Activated T-helper 9 cell treated with anti-CD3 and anti-CD28 coated beads, Interleukin-2, amount 50 U/mL, for 16 hours (primary cell): ENCODE results near the gene APBA2.

ENCODE experiments used
- DNase-seq: peaks from one replicate; pipeline ENCODE4 v3.0.0-alpha.2; 2020; ENCODE audit warnings: low read depth

APBA2 gene

GRCh38 chr15:28915041-28915810 is 29.5 kb downstream of the APBA2 start:
- no peak for DNase-seq

GRCh38 chr15:28915935-28916334 is 30.2 kb downstream of the APBA2 start:
- DNase-seq, result no peak

DNA sequence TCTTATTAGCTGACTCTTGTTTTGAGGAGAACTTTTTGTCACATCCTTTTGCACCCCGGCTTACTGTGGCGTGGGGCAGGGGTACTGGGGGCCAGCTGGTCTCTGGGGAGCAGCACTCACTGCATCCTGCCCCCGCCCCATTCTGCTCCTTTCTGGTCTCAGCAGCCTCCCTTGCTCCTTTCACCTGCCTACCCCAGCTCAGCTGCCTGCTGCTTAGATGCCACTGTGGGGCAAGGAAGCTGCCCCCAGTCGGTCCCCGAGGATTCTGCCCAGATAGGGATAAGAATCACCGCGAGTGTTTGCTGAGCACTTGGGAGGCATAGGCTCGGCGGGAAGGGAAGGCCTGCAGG is 32.0 kb downstream of the APBA2 start:
- no peak for DNase-seq

DNA sequence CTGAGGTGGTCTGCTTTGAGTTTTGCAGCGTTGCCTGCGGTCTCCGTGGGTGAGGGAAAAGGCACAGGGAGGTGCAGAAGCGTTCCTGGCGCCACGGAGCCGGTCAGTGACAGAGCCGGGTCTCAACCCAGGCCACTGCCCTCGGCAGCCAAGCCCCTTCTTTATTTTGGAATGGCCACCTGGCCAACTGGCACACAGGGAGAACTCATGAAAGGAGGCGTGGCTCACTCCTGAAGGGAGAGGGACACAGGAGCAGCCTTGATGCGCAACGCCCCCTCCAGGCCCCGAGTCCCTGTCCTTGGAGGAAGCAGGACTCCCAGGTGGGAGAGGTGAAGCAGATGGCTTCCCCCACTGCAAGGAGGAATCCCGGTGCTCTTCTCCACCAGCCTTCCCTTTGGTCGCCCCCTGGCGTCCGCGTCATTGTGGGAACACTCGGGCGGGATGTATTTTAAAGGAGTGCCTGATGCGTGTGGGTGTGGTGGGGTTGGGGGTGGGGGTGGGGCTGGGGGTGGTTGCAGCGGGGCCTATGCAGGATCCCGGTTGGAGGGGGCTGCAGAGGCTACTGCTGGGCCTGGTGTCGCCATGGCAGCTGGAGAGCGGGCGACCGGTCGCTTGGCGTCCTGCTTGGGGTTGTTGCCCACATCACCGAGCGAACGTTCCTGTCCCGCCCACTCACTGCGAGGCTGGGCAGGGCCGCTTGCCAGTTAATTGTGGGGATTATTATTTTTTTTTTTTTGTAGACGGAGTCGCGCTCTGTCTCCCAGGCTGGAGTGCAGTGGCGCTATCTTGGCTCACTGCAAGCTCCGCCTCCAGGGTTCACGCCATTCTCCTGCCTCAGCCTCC is 32.6 kb downstream of the APBA2 start:
- no peak for DNase-seq

DNA sequence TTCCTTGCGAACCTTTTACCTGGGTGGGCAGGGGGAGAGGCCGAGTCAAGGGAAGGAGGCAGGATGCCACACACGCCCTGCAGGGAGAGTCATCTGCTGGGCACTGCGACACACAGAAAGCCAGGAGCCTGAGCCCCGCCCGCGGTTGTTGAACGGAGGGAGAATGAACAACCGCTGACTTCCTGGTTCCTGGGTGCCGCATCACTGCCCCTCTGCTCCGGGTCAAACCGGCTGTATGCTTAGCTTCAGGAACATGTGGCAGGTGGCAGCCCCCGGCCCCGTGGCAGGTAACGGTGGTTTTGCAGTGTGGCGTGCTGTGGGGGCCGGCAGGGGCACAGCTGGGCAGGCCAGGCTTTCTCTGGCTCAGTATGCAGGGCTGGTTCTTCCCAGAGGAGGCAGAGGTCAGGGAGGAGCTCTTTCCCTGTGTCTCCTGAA is 33.4 kb downstream of the APBA2 start:
- DNase-seq, result no peak

DNA sequence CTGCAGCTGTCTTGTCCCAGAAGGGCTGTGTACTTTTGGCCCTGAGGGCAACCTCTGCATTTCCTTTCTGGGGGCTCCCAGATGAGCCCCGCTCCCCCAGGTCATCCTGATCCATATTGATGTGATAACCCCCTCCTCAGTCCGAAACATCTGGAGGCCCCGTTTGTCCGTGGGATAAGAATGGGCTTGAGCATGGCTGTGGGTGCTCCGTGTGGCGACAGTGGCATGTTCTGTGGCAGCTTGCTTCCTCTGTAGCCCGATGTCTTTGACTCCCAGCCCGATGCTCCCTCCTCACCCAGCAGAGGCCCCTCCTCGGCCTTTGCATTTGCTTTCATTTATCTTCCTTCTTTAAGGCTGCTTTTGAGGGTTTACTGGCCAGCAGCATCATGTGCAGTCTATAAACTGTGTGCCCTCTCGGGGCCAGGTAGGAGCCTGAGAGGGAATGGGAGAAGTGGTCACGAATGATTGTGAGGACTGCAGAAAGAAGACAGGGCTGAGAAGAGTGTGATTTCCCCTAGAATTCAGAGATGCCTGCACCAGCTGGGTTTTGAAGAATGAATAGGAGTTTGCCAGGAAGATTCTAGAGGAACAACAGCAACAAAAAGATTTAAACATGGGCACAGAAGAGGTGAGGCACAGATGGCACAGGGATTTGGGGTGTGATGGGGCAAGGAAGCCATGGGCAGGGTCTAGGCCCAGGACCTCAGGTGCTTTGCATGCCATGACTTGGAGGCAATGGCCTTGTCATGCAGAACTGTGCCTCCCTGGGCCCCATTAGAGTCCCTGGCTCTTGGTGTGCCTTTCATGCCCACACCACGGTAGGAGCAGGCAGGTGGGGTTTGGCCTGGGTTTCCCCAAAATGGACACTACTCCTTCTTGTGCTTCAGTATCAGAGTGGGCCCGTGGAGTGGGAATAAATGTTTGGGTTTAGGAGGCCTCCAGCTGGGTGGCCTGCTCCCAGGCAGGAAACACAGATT is 34.2 kb downstream of the APBA2 start:
- no peak for DNase-seq

DNA sequence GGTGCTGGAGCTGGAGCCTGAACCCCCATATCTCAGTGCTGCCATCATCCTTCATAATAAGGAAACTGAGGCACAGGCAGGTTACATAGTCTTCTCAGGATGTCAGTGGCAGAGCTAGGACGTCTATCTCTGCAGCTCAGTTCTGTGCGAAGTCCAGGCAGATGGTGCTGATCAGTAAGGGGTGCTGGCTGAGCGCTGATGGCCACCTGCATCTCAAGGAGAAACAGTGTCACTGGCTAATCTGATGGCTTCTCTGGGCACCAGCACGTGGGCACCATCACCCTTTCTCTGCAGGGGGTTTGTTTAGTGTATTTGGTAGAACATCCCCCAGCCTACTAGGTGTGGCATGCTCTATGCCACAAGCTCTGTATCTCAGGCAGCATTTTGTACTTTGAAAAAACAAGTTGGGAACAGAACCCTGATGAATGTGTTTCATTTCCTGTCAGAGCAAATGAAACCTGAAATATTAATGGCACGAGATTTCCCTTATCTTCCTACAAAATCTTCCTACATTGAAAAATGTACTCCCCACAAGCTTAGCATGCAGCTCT is 35.1 kb downstream of the APBA2 start:
- DNase-seq, result no peak

- DNase-seq, result no peak
Observed at GRCh38 chr15:28921336-28921735, 35.6 kb downstream of the APBA2 start.

DNA sequence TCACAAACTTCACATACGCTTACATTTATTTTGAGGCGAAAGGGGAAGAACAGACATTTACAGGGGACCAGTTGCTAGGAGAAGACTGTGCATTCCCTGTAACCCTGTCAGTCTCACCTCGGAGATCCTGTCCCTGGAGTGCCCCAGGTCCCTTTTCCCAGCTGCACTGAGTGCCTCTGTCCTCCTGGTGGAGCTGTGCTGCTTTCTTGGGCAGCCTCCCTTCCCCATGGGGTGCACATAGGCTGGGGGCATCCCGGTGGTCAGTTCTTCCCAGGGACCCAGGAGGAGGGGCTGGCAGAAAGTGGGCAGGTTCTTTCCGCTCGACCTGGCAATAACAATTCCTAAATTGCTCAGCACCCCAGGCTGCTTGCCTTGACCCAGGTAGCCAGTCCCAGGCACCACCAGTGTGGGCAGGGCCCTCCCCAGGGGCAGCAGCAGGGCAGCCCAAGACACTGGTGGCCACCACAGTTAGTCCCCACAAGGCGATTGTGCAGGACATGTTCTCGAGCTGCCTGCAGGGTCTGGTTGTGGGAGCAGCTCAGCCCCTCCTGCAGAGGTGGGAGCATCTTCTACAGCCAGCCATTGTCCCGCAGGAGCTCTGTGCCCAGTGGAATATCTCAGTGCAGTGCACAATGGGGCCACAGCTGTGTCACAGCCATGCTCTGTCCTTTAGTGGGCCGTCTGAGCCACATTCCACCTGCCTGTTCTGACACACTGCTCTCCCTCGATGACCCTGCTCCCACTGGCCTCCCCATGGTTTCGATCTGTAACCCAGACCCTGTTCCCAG is 36.3 kb downstream of the APBA2 start:
- no peak for DNase-seq

DNA sequence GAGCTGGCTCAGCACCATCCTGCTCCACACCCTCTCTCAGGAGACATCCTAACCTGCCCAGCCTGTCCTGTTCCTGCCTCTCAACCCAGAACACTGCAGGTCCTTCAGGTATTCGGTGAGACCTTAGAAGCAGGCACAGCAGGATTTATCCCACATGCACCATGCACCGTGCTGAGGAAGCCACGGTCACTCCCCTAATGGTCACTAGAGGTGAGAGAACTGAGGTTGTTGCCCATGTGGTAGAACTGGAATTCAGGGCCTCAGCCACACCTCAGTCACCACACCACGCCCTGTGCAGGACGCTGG is 36.9 kb downstream of the APBA2 start:
- no peak for DNase-seq

GRCh38 chr15:28923726-28924280 is 38.0 kb downstream of the APBA2 start:
- no peak for DNase-seq

- no peak for DNase-seq
Observed at GRCh38 chr15:28927043-28927442, 41.3 kb downstream of the APBA2 start.

GRCh38 chr15:28929200-28929599 is 43.4 kb downstream of the APBA2 start:
- DNase-seq, result no peak

- DNase-seq, result no peak
Observed at GRCh38 chr15:28930011-28930410, 44.2 kb downstream of the APBA2 start.

- no peak for DNase-seq
Observed at GRCh38 chr15:28930476-28931291, 44.9 kb downstream of the APBA2 start.

DNA sequence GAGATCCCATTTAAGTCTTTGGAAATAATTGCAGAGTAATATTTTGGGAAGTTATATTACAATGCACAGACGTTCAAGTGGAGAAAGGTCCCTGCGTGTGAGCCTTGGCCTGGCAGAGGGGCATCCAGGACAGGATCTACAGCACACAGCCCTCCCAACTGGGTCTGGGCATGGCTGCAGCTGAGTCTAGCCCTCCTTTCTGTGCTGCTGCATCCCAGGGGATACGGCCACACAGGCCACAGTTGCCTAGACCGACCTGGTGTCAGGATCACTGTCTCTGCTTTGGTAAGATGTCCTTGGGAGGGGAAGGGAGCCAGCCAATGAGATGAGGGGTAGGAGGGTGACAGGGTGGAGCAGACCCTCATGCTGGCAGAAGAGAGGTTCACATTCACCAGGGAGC is 46.1 kb downstream of the APBA2 start:
- no peak for DNase-seq

- DNase-seq, result no peak
Observed at GRCh38 chr15:28932361-28932760, 46.6 kb downstream of the APBA2 start.

DNA sequence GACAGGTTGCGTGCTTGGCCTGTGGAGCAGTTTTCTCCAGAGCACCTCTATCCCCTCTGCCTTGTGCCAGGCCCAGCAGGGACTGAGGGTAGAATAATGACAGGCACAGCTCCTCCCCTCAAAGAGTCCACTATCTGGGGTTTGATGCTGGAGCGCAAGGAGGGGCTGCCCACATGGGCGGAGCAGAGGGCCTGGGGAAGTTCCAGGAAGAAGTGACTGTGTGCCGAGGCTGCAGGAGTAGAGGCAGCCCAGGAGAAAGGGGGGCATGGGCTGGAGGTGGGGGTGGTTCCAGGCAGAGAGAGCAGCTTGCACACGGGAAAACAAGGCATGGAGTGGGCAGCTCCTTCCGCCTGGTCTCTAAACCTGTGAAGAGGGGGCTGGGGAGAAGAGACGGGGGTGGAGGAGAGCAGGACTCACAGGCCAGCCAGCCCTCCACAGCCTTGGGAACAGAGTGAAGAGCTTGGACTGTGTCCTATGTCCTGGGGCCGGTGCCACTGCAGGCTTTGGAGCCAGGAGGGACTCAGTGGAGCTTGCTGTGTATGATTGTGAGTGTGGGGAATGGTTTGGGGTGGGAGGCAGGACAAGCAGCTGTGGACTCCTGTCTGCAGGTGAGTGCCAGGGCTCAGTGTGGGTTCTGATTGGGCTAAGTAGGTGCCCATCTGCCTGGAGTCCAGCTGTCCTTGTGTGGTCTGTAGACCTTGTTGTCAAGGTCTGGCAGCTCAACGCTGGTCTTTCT is 48.1 kb downstream of the APBA2 start:
- DNase-seq, result no peak

DNA sequence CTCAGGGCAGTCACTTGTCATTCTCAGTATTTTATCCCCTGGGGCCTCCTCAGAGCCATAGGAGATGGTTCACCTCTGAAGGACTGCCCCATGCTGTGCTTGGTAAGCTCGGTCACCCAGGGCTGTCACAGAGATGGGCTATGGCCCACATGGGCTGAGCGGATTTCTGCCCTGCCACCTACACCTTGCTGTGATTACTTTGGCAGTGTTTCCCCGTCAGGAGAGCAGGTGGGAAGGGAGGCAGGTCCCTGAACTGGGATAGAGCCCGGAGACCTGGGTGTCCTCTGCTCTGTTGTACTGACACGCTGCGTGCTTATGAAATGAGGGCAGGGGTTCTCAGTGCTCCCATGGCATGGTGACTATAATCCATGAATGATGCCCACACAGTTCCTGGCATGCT is 48.9 kb downstream of the APBA2 start:
- no peak for DNase-seq
